WTC11 (cell line): ENCODE measurements around the gene RANBP9. TPM values are rescaled to one million over a fixed set of nuclear protein-coding genes. Genes with fewer than 3 reads are reported as not detected.

Experiments used
- ATAC-seq: fragments of 200-7000 bp; cut with Tn5 transposase; 2 replicates; pipeline ENCODE4 v1.10.0; 2021; ENCODE audit warnings: mild to moderate bottlenecking, moderate library complexity
- CTCF ChIA-PET: fragments of 300-600 bp; sonication (Branson Sonifier 250); formaldehyde crosslinking; loops from one replicate; lab custom pipeline; 2021; ENCODE audit warnings: antibody characterized with exemption; lab: Charles Lee
- POLR2A ChIA-PET: fragments of 350-600 bp; sonication (Branson Sonifier 250); formaldehyde crosslinking; loops from one replicate; lab custom pipeline; 2021; ENCODE audit warnings: antibody characterized with exemption; lab: Charles Lee
- DNase-seq: peaks from one replicate; pipeline ENCODE4 v3.0.0; 2021; ENCODE audit warnings: low spot score
- H3K27ac Mint-ChIP-seq: 2 replicates; pipeline ENCODE4 v1.8.0; 2021; ENCODE audit warnings: mixed read lengths
- H3K27me3 Mint-ChIP-seq: 2 replicates; pipeline ENCODE4 v1.8.0; 2021; ENCODE audit warnings: low read depth, mild to moderate bottlenecking, moderate library complexity, mixed read lengths
- H3K36me3 Mint-ChIP-seq: 2 replicates; pipeline ENCODE4 v1.8.0; 2021; ENCODE audit warnings: mixed read lengths
- H3K4me1 Mint-ChIP-seq: 2 replicates; pipeline ENCODE4 v1.8.0; 2022; ENCODE audit warnings: mixed read lengths
- H3K4me3 Mint-ChIP-seq: 2 replicates; pipeline ENCODE4 v1.8.0; 2021; ENCODE audit warnings: mild to moderate bottlenecking, moderate library complexity, mixed read lengths
- H3K9me3 Mint-ChIP-seq: 2 replicates; pipeline ENCODE4 v1.8.0; 2021; ENCODE audit warnings: mixed read lengths
- ATF6 ChIP-seq: sonication (generic); formaldehyde crosslinking; IDR thresholded peaks from 2 replicates; pipeline ENCODE4 v1.8.1; 2023; ENCODE audit warnings: mild to moderate bottlenecking, missing genetic modification reagents
- CBFB ChIP-seq: sonication (generic); formaldehyde crosslinking; IDR thresholded peaks from 2 replicates; pipeline ENCODE4 v1.8.1; 2022; ENCODE audit warnings: mild to moderate bottlenecking, low read depth, missing genetic modification reagents
- EMX1 ChIP-seq: fragments of 250-450 bp; sonication (Bioruptor Pico); IDR thresholded peaks from 2 replicates; pipeline ENCODE4 v1.8.0; 2021; ENCODE audit warnings: mild to moderate bottlenecking
- FOXJ3 ChIP-seq: sonication (generic); formaldehyde crosslinking; IDR thresholded peaks from 2 replicates; pipeline ENCODE4 v1.9.0; 2021; ENCODE audit warnings: missing genetic modification reagents, mild to moderate bottlenecking, borderline replicate concordance
- FOXK1 ChIP-seq: sonication (generic); formaldehyde crosslinking; IDR thresholded peaks from 2 replicates; pipeline ENCODE4 v1.8.0; 2022; ENCODE audit warnings: mild to moderate bottlenecking, moderate library complexity, missing genetic modification reagents
- GRHL2 ChIP-seq: fragments of 250-450 bp; sonication (Bioruptor Pico); IDR thresholded peaks from 2 replicates; pipeline ENCODE4 v1.8.0; 2022; ENCODE audit warnings: mild to moderate bottlenecking, moderate library complexity; ENCODE audit not compliant: insufficient replicate concordance, severe bottlenecking
- GTF2I ChIP-seq: fragments of 250-450 bp; sonication (Bioruptor Pico); conservative IDR thresholded peaks from 2 replicates; pipeline ENCODE4 v1.4.0; 2021; ENCODE audit warnings: mild to moderate bottlenecking
- HMGXB4 ChIP-seq: sonication (generic); formaldehyde crosslinking; IDR thresholded peaks from 2 replicates; pipeline ENCODE4 v1.8.1; 2023; ENCODE audit warnings: mild to moderate bottlenecking, moderate library complexity, missing genetic modification reagents
- MXD4 ChIP-seq: fragments of 250-450 bp; sonication (Bioruptor Pico); IDR thresholded peaks from 2 replicates; pipeline ENCODE4 v1.8.0; 2021; ENCODE audit warnings: mild to moderate bottlenecking, moderate library complexity, borderline replicate concordance
- NR2C2 ChIP-seq: sonication (generic); formaldehyde crosslinking; IDR thresholded peaks from 2 replicates; pipeline ENCODE4 v1.8.0; 2022; ENCODE audit warnings: mild to moderate bottlenecking, missing genetic modification reagents
- PRRX2 ChIP-seq: fragments of 250-450 bp; sonication (Bioruptor Pico); IDR thresholded peaks from 2 replicates; pipeline ENCODE4 v1.8.0; 2021; ENCODE audit warnings: mild to moderate bottlenecking
- TCF7 ChIP-seq: sonication (generic); formaldehyde crosslinking; IDR thresholded peaks from 2 replicates; pipeline ENCODE4 v1.8.0; 2022; ENCODE audit warnings: mild to moderate bottlenecking, low read depth, missing genetic modification reagents, moderate library complexity
- TP53 ChIP-seq: sonication (generic); formaldehyde crosslinking; IDR thresholded peaks from 2 replicates; pipeline ENCODE4 v1.8.1; 2023; ENCODE audit warnings: mild to moderate bottlenecking, missing genetic modification reagents
- ZBTB21 ChIP-seq: sonication (generic); formaldehyde crosslinking; IDR thresholded peaks from 2 replicates; pipeline ENCODE4 v1.8.1; 2023; ENCODE audit warnings: mild to moderate bottlenecking, missing genetic modification reagents, borderline replicate concordance
- ZBTB43 ChIP-seq: sonication (generic); formaldehyde crosslinking; IDR thresholded peaks from 2 replicates; pipeline ENCODE4 v1.8.1; 2023; ENCODE audit warnings: mild to moderate bottlenecking, missing genetic modification reagents
- ZNF121 ChIP-seq: sonication (generic); formaldehyde crosslinking; IDR thresholded peaks from 2 replicates; pipeline ENCODE4 v1.8.0; 2023; ENCODE audit warnings: missing genetic modification reagents
- ZNF263 ChIP-seq: sonication (generic); formaldehyde crosslinking; IDR thresholded peaks from 2 replicates; pipeline ENCODE4 v1.8.1; 2022; ENCODE audit warnings: low read depth, mild to moderate bottlenecking, moderate library complexity, missing genetic modification reagents
- ZNF281 ChIP-seq: sonication (generic); formaldehyde crosslinking; IDR thresholded peaks from 2 replicates; pipeline ENCODE4 v1.8.0; 2023; ENCODE audit warnings: mild to moderate bottlenecking, missing genetic modification reagents
- ZNF396 ChIP-seq: fragments of 250-450 bp; sonication (Bioruptor Pico); IDR thresholded peaks from 2 replicates; pipeline ENCODE4 v1.8.0; 2021; ENCODE audit warnings: mild to moderate bottlenecking, moderate library complexity, borderline replicate concordance
- ZNF425 ChIP-seq: fragments of 250-450 bp; sonication (Bioruptor Pico); conservative IDR thresholded peaks from 2 replicates; pipeline ENCODE4 v1.9.0; 2021; ENCODE audit warnings: mild to moderate bottlenecking
- total RNA-seq: library from RNA; stranded (reverse); gene quantifications from 3 replicates; pipeline ENCODE4 v1.2.3, GENCODE V29; 2021

The RANBP9 gene
- total RNA-seq, 1 experiment from 2014 or later, result 33.4 TPM

GRCh38 chr6:13638014-13638413 lies 73.6 kb downstream of the RANBP9 start:
- Mint-ChIP-seq H3K36me3 (peaks cover 13% of the 10 kb centered on the region), H3K4me3 (no peak overlapping the region), H3K4me1 (peaks cover 57% of the 10 kb centered on the region), H3K27me3 (no peaks in the 10 kb centered on the region), H3K9me3 (no peaks in the 10 kb centered on the region), H3K27ac (peak overlapping the region; percentile 41)
- TF ChIP-seq ZBTB21 (CRISPR knock-in tag) (no peak), ATF6 (CRISPR knock-in tag) (no peak), ZNF396 (CRISPR knock-in tag) (no peak), HMGXB4 (CRISPR knock-in tag) (no peak), GRHL2 (CRISPR knock-in tag) (no peak), ZNF281 (no peak), ZBTB43 (CRISPR knock-in tag) (no peak), EMX1 (CRISPR knock-in tag) (no peak), TP53 (no peak), CBFB (CRISPR knock-in tag) (no peak), FOXK1 (CRISPR knock-in tag) (no peak), TCF7 (no peak), ZNF121 (CRISPR knock-in tag) (no peak), ZNF263 (CRISPR knock-in tag) (no peak), PRRX2 (CRISPR knock-in tag) (no peak)
- CTCF ChIA-PET, result interaction anchor here (0.5 to 6.3 kb wide), 2 partner anchors 13 to 23 kb away, joined by 3 to 51 read pairs; partner anchors contain the start of gene NOL7
- no peak for DNase-seq
- no peak for ATAC-seq
- POLR2A ChIA-PET, result no interaction called here

GRCh38 chr6:13635948-13636658 lies 75.5 kb downstream of the RANBP9 start:
- Mint-ChIP-seq H3K4me3 (no peak overlapping the region), H3K27me3 (no peaks in the 10 kb centered on the region), H3K4me1 (peaks cover 54% of the 10 kb centered on the region), H3K36me3 (peaks cover 25% of the 10 kb centered on the region), H3K9me3 (no peaks in the 10 kb centered on the region), H3K27ac (peak overlapping the region; percentile 90)
- ChIA-PET POLR2A (interaction anchor here (0.9 to 1.2 kb wide), 2 partner anchors 11 to 20 kb away, joined by 3 to 4 read pairs; no protein-coding TSS in a partner anchor), CTCF (interaction anchor here (0.8 to 6.3 kb wide), 4 partner anchors 11 to 238 kb away, joined by 3 to 51 read pairs (median 10); partner anchors contain the start of gene NOL7)
- DNase-seq (no peak), ATAC-seq (peak; percentile 85)
- no peak for TF ChIP-seq FOXJ3 (CRISPR knock-in tag)
- no peak for TF ChIP-seq CBFB (CRISPR knock-in tag)
- no peak for TF ChIP-seq ZBTB43 (CRISPR knock-in tag)
- no peak for TF ChIP-seq NR2C2 (CRISPR knock-in tag)
- TF ChIP-seq MXD4 (CRISPR knock-in tag), result no peak
- no peak for TF ChIP-seq TP53
- no peak for TF ChIP-seq ZNF425 (CRISPR knock-in tag)
- TF ChIP-seq GTF2I (CRISPR knock-in tag), result no peak
- no peak for TF ChIP-seq HMGXB4 (CRISPR knock-in tag)
